Left ventricle myocardium inferior (tissue), 1 donor: ENCODE results near the gene EML6. TPM values are rescaled to one million over a fixed set of nuclear protein-coding genes. Genes with fewer than 3 reads are reported as not detected.

ENCODE experiments used
- DNase-seq: peaks from one replicate; pipeline ENCODE4 v3.0.0-alpha.2; 2020
- H3K27ac ChIP-seq: fragments of 200-600 bp; replicated peaks from 2 replicates; pipeline ENCODE4 v1.8.0; 2021
- H3K27me3 ChIP-seq: fragments of 200-600 bp; 2 replicates; pipeline ENCODE4 v1.8.0; 2021; ENCODE audit warnings: low read depth
- H3K36me3 ChIP-seq: fragments of 200-600 bp; 2 replicates; pipeline ENCODE4 v1.8.0; 2021
- H3K4me1 ChIP-seq: fragments of 200-600 bp; 2 replicates; pipeline ENCODE4 v1.8.0; 2021
- H3K4me3 ChIP-seq: fragments of 200-600 bp; 2 replicates; pipeline ENCODE4 v1.8.0; 2021; ENCODE audit warnings: mild to moderate bottlenecking, moderate library complexity
- H3K9me3 ChIP-seq: fragments of 200-600 bp; replicated peaks from 2 replicates; pipeline ENCODE4 v1.8.0; 2021
- intact Hi-C: fragments of 100-400 bp; cut with micrococcal nuclease; formaldehyde crosslinking; loops from one replicate; pipeline ENCODE4 v1.11.0; 2022
- total RNA-seq: library from RNA; stranded (reverse); fragmentation: NEBNext Ultra II Directional; extraction: Animal tissue kit (Norgen Biotek cat#: 25700); gene quantifications from one replicate; pipeline ENCODE4 v1.2.1, GENCODE V29; 2021
- TF ChIP-seq, protein P1 (sequence below): fragments of 200-600 bp; IDR thresholded peaks from 2 replicates; pipeline ENCODE4 v1.8.0; 2021; ENCODE audit warnings: antibody characterized with exemption, mild to moderate bottlenecking, borderline replicate concordance
- donor health status: DM: no; HTN: yes; CAD: no; lungs with severe emphysema.

EML6 gene
- total RNA-seq, 1 donor from 2014 or later = 0.77 TPM

DNA sequence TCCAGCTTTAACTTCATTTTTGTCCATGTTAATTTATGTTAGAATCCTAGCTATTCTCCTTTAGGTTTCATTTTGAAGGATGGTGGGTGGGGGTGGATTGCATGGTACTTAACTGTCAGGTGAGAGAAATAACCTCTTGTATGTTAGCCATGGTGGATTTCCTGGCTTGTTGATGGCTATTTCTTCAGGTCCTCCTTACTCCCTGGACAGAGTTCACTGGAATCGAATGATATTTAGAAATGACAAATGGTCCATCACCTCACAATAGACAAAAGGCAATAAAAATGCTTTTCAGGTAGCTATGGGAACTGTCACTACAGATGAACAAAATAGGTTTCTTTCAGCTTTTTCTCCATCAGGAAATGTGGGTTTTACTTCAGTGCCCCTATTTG lies 91.7 kb downstream of the EML6 start:
- no peak overlapping the region for H3K4me3 ChIP-seq

DNA sequence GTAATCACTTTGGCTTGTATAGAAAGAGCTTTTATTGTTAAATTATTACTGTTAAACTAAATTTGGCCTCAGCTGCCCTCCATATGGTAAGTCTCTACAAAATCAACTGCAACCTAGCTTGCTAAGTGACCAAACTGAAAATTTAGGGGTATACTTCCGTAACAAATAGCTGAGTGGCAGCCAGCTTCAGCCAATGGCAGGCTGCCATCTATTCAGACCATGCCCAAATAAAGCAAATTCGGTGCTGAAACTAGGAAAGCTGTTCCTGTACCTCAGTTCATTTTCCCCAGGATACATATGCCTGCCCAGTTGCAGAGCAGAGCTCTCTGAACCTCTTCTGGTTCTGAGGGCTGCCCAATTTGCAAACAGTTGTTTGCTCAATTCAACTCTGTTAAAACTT lies 94.8 kb downstream of the EML6 start:
- TF ChIP-seq, protein P1, sequence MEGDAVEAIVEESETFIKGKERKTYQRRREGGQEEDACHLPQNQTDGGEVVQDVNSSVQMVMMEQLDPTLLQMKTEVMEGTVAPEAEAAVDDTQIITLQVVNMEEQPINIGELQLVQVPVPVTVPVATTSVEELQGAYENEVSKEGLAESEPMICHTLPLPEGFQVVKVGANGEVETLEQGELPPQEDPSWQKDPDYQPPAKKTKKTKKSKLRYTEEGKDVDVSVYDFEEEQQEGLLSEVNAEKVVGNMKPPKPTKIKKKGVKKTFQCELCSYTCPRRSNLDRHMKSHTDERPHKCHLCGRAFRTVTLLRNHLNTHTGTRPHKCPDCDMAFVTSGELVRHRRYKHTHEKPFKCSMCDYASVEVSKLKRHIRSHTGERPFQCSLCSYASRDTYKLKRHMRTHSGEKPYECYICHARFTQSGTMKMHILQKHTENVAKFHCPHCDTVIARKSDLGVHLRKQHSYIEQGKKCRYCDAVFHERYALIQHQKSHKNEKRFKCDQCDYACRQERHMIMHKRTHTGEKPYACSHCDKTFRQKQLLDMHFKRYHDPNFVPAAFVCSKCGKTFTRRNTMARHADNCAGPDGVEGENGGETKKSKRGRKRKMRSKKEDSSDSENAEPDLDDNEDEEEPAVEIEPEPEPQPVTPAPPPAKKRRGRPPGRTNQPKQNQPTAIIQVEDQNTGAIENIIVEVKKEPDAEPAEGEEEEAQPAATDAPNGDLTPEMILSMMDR = no peak
- intact Hi-C loops = no loop called here
- Histone ChIP-seq H3K27ac (no peak overlapping the region), H3K9me3 (no peaks in the 10 kb centered on the region), H3K4me1 (no peaks in the 10 kb centered on the region), H3K4me3 (no peak overlapping the region), H3K36me3 (no peaks in the 10 kb centered on the region), H3K27me3 (peaks cover 27% of the 10 kb centered on the region)
- DNase-seq = no peak

More for the DNA sequence above, 91.7 kb downstream of the EML6 start:
- no peaks in the 10 kb centered on the region for H3K4me1 ChIP-seq
- intact Hi-C loops = no loop called here
- H3K27me3 ChIP-seq = peaks cover 5% of the 10 kb centered on the region
- H3K36me3 ChIP-seq = no peaks in the 10 kb centered on the region
- DNase-seq = no peak
- TF ChIP-seq, protein P1 = no peak
- no peaks in the 10 kb centered on the region for H3K9me3 ChIP-seq
- H3K27ac ChIP-seq = no peak overlapping the region

DNA sequence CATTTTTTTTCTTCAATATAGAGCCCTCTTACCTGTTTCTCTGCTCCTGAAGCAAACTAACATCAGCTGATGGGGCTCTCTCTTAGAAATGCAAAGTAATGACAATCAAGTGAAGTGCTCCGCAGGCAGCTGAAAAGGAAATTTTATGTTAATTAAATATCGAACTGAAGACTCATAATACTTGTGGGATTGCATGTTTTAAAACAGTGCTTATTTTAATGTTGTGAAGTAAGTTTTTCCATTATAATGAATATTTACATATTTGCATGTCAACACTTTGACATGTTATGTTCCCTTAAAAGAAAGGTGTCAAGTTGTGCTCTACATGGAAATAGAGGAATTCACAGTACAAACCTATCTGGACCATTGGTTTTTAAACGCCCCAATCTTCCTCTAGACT lies 97.1 kb downstream of the EML6 start:
- no peak for DNase-seq
- intact Hi-C loops = no loop called here
- Histone ChIP-seq H3K9me3 (no peaks in the 10 kb centered on the region), H3K4me1 (no peaks in the 10 kb centered on the region), H3K36me3 (no peaks in the 10 kb centered on the region), H3K27ac (no peak overlapping the region), H3K4me3 (no peak overlapping the region), H3K27me3 (peaks cover 35% of the 10 kb centered on the region)
- TF ChIP-seq, protein P1 = no peak

DNA sequence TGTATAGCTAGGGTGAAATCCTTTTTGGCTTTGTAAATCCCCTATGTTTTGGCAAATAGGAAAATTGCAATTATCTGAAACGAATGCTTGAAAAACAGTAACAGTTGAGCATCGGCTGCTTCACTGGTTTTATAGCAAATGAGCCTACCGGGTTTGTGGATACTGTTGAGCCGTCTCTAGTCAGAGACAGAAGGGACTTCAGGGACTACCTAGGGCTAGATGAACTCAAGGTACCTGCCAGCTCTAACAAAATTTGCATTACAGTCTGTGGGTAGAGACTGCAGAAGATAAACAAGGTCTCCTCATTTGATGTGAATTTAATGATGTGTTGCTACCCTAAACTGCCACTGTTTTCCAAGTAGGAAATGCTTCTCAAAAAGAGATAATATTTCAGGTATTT lies 101.1 kb downstream of the EML6 start:
- intact Hi-C loops = no loop called here
- no peaks in the 10 kb centered on the region for H3K9me3 ChIP-seq
- no peak for DNase-seq
- TF ChIP-seq, protein P1 = no peak
- no peak overlapping the region for H3K4me3 ChIP-seq
- H3K4me1 ChIP-seq = no peaks in the 10 kb centered on the region
- H3K36me3 ChIP-seq = no peaks in the 10 kb centered on the region
- H3K27me3 ChIP-seq = peaks cover 42% of the 10 kb centered on the region
- no peak overlapping the region for H3K27ac ChIP-seq

DNA sequence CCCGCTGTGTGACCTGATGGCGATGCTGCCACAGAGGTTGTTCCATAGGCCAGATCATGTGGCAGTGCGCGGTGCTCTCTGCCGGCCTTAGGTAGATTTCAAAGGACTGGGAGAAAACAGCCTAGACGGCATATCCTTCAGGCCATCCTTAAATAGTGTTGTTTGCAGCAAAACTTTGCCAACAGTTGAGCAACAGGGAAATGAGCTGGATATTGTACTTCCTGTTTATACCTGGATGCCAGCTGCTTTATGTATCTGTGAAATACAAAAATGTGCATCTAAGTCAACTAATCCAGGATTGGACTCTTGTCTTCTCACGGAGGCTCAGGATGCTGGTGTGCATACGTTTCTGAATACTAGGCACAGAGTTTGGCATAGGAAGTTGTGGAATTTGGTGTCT lies 107.1 kb downstream of the EML6 start:
- peaks cover 26% of the 10 kb centered on the region for H3K27me3 ChIP-seq
- no peaks in the 10 kb centered on the region for H3K9me3 ChIP-seq
- H3K27ac ChIP-seq = no peak overlapping the region
- TF ChIP-seq, protein P1 = no peak
- no peak overlapping the region for H3K4me3 ChIP-seq
- DNase-seq = no peak
- no peaks in the 10 kb centered on the region for H3K4me1 ChIP-seq
- intact Hi-C loops = loop anchor here (10.0 kb wide), 1 partner anchor 726 kb away; no protein-coding TSS in a partner anchor
- no peaks in the 10 kb centered on the region for H3K36me3 ChIP-seq
